ENCODE results near the gene SLC35G4. TPM values are rescaled to one million over a fixed set of nuclear protein-coding genes. Genes with fewer than 3 reads are reported as not detected.

Gene SLC35G4
- total and polyA plus RNA-seq, 2 of the 13 experiments (the other 11 are each of a cell fraction or from before 2014, with no cell fraction given) = not detected

DNA sequence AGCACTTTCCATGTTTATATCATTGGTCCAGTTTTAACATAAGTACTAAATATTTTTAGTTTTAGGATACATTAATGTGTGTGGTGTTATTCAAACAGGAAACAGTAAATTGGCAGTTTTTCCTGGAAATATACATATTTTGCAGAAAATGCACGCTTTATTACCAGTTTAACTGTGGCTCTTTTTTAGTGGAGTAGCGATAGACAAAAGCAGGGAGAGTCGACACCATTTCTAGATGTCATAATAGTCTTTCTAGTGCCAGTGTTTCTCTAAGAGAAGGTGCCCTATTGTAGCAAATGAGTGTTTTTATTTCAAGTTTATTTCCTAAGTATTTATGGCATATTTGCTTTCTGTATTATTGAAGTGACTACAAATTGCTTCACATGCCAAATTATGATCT, 9.1 kb upstream of the SLC35G4 start:
- intact Hi-C loops (cut with micrococcal nuclease; ENCODE audit: unreplicated experiment) = no loop called here
- H3K27me3 ChIP-seq (ENCODE audit: control insufficient read depth in 1 of 2, insufficient read depth in 2 of 2, low read length in 2 of 2) = peaks cover 0 to 19% of the 10 kb centered on the region in 2 experiments; a peak in 3 of 5 replicates

More for the DNA sequence above, 9.1 kb upstream of the SLC35G4 start:
- CTCF ChIA-PET (ENCODE audit: low intra/inter-chr PET ratio, low total read pairs) = no interaction called here
- Histone ChIP-seq H3K79me2 (ENCODE audit: insufficient read depth, low read length) (no peaks in the 10 kb centered on the region), H3K27ac (ENCODE audit: extremely low read length, insufficient read depth, low read length) (no peak overlapping the region), H2AFZ (ENCODE audit: low read length) (no peak overlapping the region), H3K4me3 (replicated peaks in 1 of 3; ENCODE audit: insufficient read depth in 1 of 3, low read depth in 2 of 3, low read length in 3 of 3) (no peak overlapping the region), H3K36me3 (replicated peaks in 1 of 2; ENCODE audit: control insufficient read depth in 1 of 2, insufficient read depth in 2 of 2, low read length in 2 of 2) (no peaks in the 10 kb centered on the region), H3K9ac (ENCODE audit: insufficient read depth, low read depth, low read length) (no peak overlapping the region), H3K4me1 (ENCODE audit: insufficient read depth, low read length) (no peaks in the 10 kb centered on the region), H4K20me1 (ENCODE audit: insufficient read depth, low read length) (no peaks in the 10 kb centered on the region), H3K9me3 (ENCODE audit: low read length) (no peaks in the 10 kb centered on the region), H3K4me2 (ENCODE audit: low read depth, low read length) (no peak overlapping the region)
- POLR2A ChIA-PET = no interaction called here
- BruUV-seq (replicated peaks) = no TSS peak
- DNase-seq (ENCODE audit: low spot score) = no peak
- 15% methylated on average over 3 of the region's 3 CpGs for WGBS (ENCODE audit: low lambda C conversion rate)
- no peak for ATAC-seq
- in situ Hi-C loops (cut with HindIII; ENCODE audit: extremely low pct_ligation_motif_present, low pct_unique_long_range_greater_than_20kb) = no loop called here
- TF ChIP-seq, protein P1, sequence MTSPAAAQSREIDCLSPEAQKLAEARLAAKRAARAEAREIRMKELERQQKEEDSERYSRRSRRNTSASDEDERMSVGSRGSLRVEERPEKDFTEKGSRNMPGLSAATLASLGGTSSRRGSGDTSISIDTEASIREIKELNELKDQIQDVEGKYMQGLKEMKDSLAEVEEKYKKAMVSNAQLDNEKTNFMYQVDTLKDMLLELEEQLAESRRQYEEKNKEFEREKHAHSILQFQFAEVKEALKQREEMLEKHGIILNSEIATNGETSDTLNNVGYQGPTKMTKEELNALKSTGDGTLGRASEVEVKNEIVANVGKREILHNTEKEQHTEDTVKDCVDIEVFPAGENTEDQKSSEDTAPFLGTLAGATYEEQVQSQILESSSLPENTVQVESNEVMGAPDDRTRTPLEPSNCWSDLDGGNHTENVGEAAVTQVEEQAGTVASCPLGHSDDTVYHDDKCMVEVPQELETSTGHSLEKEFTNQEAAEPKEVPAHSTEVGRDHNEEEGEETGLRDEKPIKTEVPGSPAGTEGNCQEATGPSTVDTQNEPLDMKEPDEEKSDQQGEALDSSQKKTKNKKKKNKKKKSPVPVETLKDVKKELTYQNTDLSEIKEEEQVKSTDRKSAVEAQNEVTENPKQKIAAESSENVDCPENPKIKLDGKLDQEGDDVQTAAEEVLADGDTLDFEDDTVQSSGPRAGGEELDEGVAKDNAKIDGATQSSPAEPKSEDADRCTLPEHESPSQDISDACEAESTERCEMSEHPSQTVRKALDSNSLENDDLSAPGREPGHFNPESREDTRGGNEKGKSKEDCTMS (CRISPR knock-in tag; conservative IDR thresholded peaks at IDR 0.05) = no peak
- TF ChIP-seq SP5 (CRISPR knock-in tag; IDR thresholded peaks at IDR 0.05; ENCODE audit: borderline replicate concordance, low read depth) (no peak), ZNF850 (CRISPR knock-in tag; conservative IDR thresholded peaks at IDR 0.05) (no peak), ZNF878 (CRISPR knock-in tag; IDR thresholded peaks at IDR 0.05) (no peak), ZSCAN9 (CRISPR knock-in tag; IDR thresholded peaks at IDR 0.05; ENCODE audit: borderline replicate concordance) (no peak), PHF21A (CRISPR knock-in tag; IDR thresholded peaks at IDR 0.05) (no peak), GFI1 (CRISPR knock-in tag; IDR thresholded peaks at IDR 0.05; ENCODE audit: borderline replicate concordance) (no peak), FOXK1 (CRISPR knock-in tag; IDR thresholded peaks at IDR 0.05; ENCODE audit: borderline replicate concordance, low read depth) (no peak), KLF11 (CRISPR knock-in tag; IDR thresholded peaks at IDR 0.05) (no peak)
- TF ChIP-seq, protein P2, sequence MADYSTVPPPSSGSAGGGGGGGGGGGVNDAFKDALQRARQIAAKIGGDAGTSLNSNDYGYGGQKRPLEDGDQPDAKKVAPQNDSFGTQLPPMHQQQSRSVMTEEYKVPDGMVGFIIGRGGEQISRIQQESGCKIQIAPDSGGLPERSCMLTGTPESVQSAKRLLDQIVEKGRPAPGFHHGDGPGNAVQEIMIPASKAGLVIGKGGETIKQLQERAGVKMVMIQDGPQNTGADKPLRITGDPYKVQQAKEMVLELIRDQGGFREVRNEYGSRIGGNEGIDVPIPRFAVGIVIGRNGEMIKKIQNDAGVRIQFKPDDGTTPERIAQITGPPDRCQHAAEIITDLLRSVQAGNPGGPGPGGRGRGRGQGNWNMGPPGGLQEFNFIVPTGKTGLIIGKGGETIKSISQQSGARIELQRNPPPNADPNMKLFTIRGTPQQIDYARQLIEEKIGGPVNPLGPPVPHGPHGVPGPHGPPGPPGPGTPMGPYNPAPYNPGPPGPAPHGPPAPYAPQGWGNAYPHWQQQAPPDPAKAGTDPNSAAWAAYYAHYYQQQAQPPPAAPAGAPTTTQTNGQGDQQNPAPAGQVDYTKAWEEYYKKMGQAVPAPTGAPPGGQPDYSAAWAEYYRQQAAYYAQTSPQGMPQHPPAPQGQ (CRISPR knock-in tag; IDR thresholded peaks at IDR 0.05; ENCODE audit: borderline replicate concordance) = no peak
- TF ChIP-seq, protein P3, sequence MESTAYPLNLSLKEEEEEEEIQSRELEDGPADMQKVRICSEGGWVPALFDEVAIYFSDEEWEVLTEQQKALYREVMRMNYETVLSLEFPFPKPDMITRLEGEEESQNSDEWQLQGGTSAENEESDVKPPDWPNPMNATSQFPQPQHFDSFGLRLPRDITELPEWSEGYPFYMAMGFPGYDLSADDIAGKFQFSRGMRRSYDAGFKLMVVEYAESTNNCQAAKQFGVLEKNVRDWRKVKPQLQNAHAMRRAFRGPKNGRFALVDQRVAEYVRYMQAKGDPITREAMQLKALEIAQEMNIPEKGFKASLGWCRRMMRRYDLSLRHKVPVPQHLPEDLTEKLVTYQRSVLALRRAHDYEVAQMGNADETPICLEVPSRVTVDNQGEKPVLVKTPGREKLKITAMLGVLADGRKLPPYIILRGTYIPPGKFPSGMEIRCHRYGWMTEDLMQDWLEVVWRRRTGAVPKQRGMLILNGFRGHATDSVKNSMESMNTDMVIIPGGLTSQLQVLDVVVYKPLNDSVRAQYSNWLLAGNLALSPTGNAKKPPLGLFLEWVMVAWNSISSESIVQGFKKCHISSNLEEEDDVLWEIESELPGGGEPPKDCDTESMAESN (CRISPR knock-in tag; conservative IDR thresholded peaks at IDR 0.05) = no peak
- TF ChIP-seq, protein P4, sequence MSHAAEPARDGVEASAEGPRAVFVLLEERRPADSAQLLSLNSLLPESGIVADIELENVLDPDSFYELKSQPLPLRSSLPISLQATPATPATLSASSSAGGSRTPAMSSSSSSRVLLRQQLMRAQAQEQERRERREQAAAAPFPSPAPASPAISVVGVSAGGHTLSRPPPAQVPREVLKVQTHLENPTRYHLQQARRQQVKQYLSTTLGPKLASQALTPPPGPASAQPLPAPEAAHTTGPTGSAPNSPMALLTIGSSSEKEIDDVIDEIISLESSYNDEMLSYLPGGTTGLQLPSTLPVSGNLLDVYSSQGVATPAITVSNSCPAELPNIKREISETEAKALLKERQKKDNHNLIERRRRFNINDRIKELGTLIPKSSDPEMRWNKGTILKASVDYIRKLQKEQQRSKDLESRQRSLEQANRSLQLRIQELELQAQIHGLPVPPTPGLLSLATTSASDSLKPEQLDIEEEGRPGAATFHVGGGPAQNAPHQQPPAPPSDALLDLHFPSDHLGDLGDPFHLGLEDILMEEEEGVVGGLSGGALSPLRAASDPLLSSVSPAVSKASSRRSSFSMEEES (CRISPR knock-in tag; IDR thresholded peaks at IDR 0.05) = no peak
- no peak for FAIRE-seq

Data from HepG2 (cell line).